GM23338 (cell line): ENCODE data around the gene HABP4. TPM values are rescaled to one million over a fixed set of nuclear protein-coding genes. Genes with fewer than 3 reads are reported as not detected.

Experiments
- ATAC-seq: fragments of 200-7000 bp; cut with Tn5 transposase; 3 replicates; pipeline ENCODE4 v1.9.1; 2020
- DNase-seq: peaks from one replicate; pipeline ENCODE4 v3.0.0-alpha.2; 2015; ENCODE audit warnings: low spot score
- H2AFZ ChIP-seq: fragments of 200-600 bp; sonication (generic); 2 replicates; pipeline ENCODE4 v1.8.0; 2016; ENCODE audit warnings: antibody characterized with exemption, mild to moderate bottlenecking, moderate library complexity
- H3F3A ChIP-seq: fragments of 200-600 bp; sonication (generic); replicated peaks from 2 replicates; pipeline ENCODE4 v1.8.0; 2017; ENCODE audit warnings: antibody characterized with exemption, mixed run types, low read depth
- H3K27ac ChIP-seq: fragments of 200-600 bp; sonication (generic); 2 replicates; pipeline ENCODE4 v1.6.1; 2016; ENCODE audit warnings: low read depth
- H3K27me3 ChIP-seq: fragments of 200-600 bp; sonication (generic); 2 replicates; pipeline ENCODE4 v1.8.0; 2016; ENCODE audit warnings: mild to moderate bottlenecking, mixed run types, moderate library complexity; ENCODE audit not compliant: insufficient read depth
- H3K36me3 ChIP-seq: fragments of 200-600 bp; sonication (generic); 2 replicates; pipeline ENCODE4 v1.8.0; 2016; ENCODE audit warnings: mild to moderate bottlenecking; ENCODE audit not compliant: insufficient read depth
- H3K4me1 ChIP-seq: fragments of 200-600 bp; sonication (generic); 2 replicates; pipeline ENCODE4 v1.8.0; 2016; ENCODE audit warnings: mild to moderate bottlenecking, moderate library complexity; ENCODE audit not compliant: insufficient read depth
- H3K4me2 ChIP-seq: fragments of 200-600 bp; sonication (generic); 2 replicates; pipeline ENCODE4 v1.7.1; 2017; ENCODE audit warnings: mixed run types
- H3K4me3 ChIP-seq: fragments of 200-600 bp; sonication (generic); 2 replicates; pipeline ENCODE4 v1.6.1; 2016; ENCODE audit warnings: mixed run types
- H3K79me2 ChIP-seq: fragments of 200-600 bp; sonication (generic); replicated peaks from 2 replicates; pipeline ENCODE4 v1.8.0; 2017; ENCODE audit warnings: mild to moderate bottlenecking; ENCODE audit not compliant: insufficient read depth
- H3K9me2 ChIP-seq: fragments of 200-600 bp; sonication (generic); 2 replicates; pipeline ENCODE4 v1.8.0; 2017; ENCODE audit not compliant: insufficient read depth
- H4K20me1 ChIP-seq: fragments of 200-600 bp; sonication (generic); replicated peaks from 2 replicates; pipeline ENCODE4 v1.8.0; 2017; ENCODE audit warnings: mild to moderate bottlenecking; ENCODE audit not compliant: insufficient read depth
- H3K27ac Mint-ChIP-seq: 2 replicates; pipeline ENCODE4 v1.8.0; 2020; ENCODE audit warnings: inconsistent platforms, mild to moderate bottlenecking, moderate library complexity, mixed read lengths
- H3K27me3 Mint-ChIP-seq: 3 replicates; pipeline ENCODE4 v1.8.0; 2022; ENCODE audit warnings: low read depth, mild to moderate bottlenecking, moderate library complexity, mixed read lengths, inconsistent platforms; ENCODE audit not compliant: insufficient read depth, poor library complexity
- H3K36me3 Mint-ChIP-seq: 3 replicates; pipeline ENCODE4 v1.8.0; 2021; ENCODE audit warnings: low read depth, mild to moderate bottlenecking, inconsistent platforms, moderate library complexity, mixed read lengths
- H3K4me1 Mint-ChIP-seq: 3 replicates; pipeline ENCODE4 v1.8.0; 2020; ENCODE audit warnings: mild to moderate bottlenecking, inconsistent platforms, mixed read lengths
- H3K4me3 Mint-ChIP-seq: 3 replicates; pipeline ENCODE4 v1.8.0; 2021; ENCODE audit warnings: moderate library complexity, mild to moderate bottlenecking, inconsistent platforms, mixed read lengths
- H3K9me3 Mint-ChIP-seq: 3 replicates; pipeline ENCODE4 v1.8.0; 2020; ENCODE audit warnings: moderate library complexity, mild to moderate bottlenecking, inconsistent platforms, mixed read lengths
- CREB1 ChIP-seq: fragments of 250-450 bp; sonication (Bioruptor Pico); IDR thresholded peaks from 2 replicates; pipeline ENCODE4 v1.5.0; 2020; ENCODE audit warnings: low read depth, mild to moderate bottlenecking, moderate library complexity
- CTCF ChIP-seq, 2 experiments: fragments of 200-600 bp in 1 of 2; sonication (generic) in 1 of 2; conservative IDR thresholded peaks; 2 replicates each; pipeline versions ENCODE4 v1.5.1 to v1.6.1; 2016 to 2017; ENCODE audit warnings: antibody characterized with exemption in 2 of 2, low read depth in 2 of 2, mild to moderate bottlenecking in 2 of 2, moderate library complexity in 1 of 2
- ETS1 ChIP-seq: IDR thresholded peaks from 2 replicates; pipeline ENCODE4 v1.6.1; 2016; ENCODE audit warnings: antibody characterized with exemption
- EZH2 ChIP-seq: fragments of 200-600 bp; sonication (generic); IDR thresholded peaks from one replicate; pipeline ENCODE4 v1.8.0; 2017; ENCODE audit warnings: antibody characterized with exemption, mild to moderate bottlenecking, low read depth; ENCODE audit not compliant: unreplicated experiment
- EZH2phosphoT487 ChIP-seq: fragments of 200-600 bp; sonication (generic); IDR thresholded peaks from one replicate; pipeline ENCODE4 v1.8.1; 2018; ENCODE audit warnings: antibody characterized with exemption; ENCODE audit not compliant: unreplicated experiment
- JUNB ChIP-seq: IDR thresholded peaks from one replicate; pipeline ENCODE4 v1.6.1; 2016; ENCODE audit warnings: antibody characterized with exemption; ENCODE audit not compliant: unreplicated experiment
- NANOG ChIP-seq: IDR thresholded peaks from 2 replicates; pipeline ENCODE4 v1.6.1; 2016; ENCODE audit warnings: antibody characterized with exemption, borderline replicate concordance
- POLR2AphosphoS5 ChIP-seq: IDR thresholded peaks from 2 replicates; pipeline ENCODE4 v1.6.1; 2016; ENCODE audit warnings: antibody characterized with exemption, low read depth
- REST ChIP-seq: IDR thresholded peaks from one replicate; pipeline ENCODE4 v1.6.1; 2018; ENCODE audit warnings: antibody characterized with exemption; ENCODE audit not compliant: unreplicated experiment
- STAT1 ChIP-seq: IDR thresholded peaks from one replicate; pipeline ENCODE4 v1.6.1; 2016; ENCODE audit warnings: antibody characterized with exemption; ENCODE audit not compliant: unreplicated experiment
- ZNF114 ChIP-seq: fragments of 250-450 bp; sonication (Bioruptor Pico); IDR thresholded peaks from 2 replicates; pipeline ENCODE4 v1.5.0; 2020; ENCODE audit warnings: mild to moderate bottlenecking, moderate library complexity
- ZNF331 ChIP-seq: fragments of 250-450 bp; sonication (Bioruptor Pico); IDR thresholded peaks from 2 replicates; pipeline ENCODE4 v1.5.0; 2020; ENCODE audit warnings: low read depth, mild to moderate bottlenecking, moderate library complexity
- ZNF462 ChIP-seq: fragments of 250-450 bp; sonication (Bioruptor Pico); IDR thresholded peaks from 2 replicates; pipeline ENCODE4 v1.5.0; 2020; ENCODE audit warnings: mild to moderate bottlenecking, moderate library complexity
- polyA plus RNA-seq: library from polyadenylated mRNA; unstranded; fragments of >200 nt; fragmentation: Nextera tagmentation; extraction: Ambion mirVana; gene quantifications from 2 replicates; pipeline ENCODE4 v1.2.1, GENCODE V29; 2016
- total RNA-seq: library from RNA; depleted of rRNA; stranded (reverse); fragments of >200 nt; shearing (Covaris generic); gene quantifications from 2 replicates; pipeline ENCODE4 v1.2.3, GENCODE V29; 2014

HABP4 gene
- total and polyA plus RNA-seq, 2 experiments from 2014 or later, result 8.8 to 9.9 TPM

GRCh38 chr9:96523374-96523773 is 73.4 kb downstream of the HABP4 start:
- H3K4me1 Mint-ChIP-seq, result no peaks in the 10 kb centered on the region
- no peaks in the 10 kb centered on the region for H3K79me2 ChIP-seq
- no peaks in the 10 kb centered on the region for H4K20me1 ChIP-seq
- no peaks in the 10 kb centered on the region for H3K27me3 ChIP-seq
- H3F3A ChIP-seq, result no peaks in the 10 kb centered on the region
- H3K4me2 ChIP-seq, result no peak overlapping the region
- H3K4me1 ChIP-seq, result no peaks in the 10 kb centered on the region
- no peak for ATAC-seq
- no peak for TF ChIP-seq ZNF331 (CRISPR knock-in tag)
- TF ChIP-seq STAT1, result no peak
- no peak for TF ChIP-seq CTCF (conservative IDR thresholded peaks at IDR 0.05; ENCODE audit: low read depth in 2 of 2)
- no peak for TF ChIP-seq NANOG
- TF ChIP-seq EZH2phosphoT487, result no peak
- no peak for TF ChIP-seq REST
- TF ChIP-seq POLR2AphosphoS5, result no peak
- TF ChIP-seq JUNB, result no peak
- TF ChIP-seq ETS1, result no peak
- TF ChIP-seq ZNF462 (CRISPR knock-in tag), result no peak
- no peak for TF ChIP-seq ZNF114 (CRISPR knock-in tag)
- no peak for TF ChIP-seq CREB1 (CRISPR knock-in tag)
- TF ChIP-seq EZH2, result no peak
- H3K4me3 Mint-ChIP-seq, result no peak overlapping the region
- no peak overlapping the region for H3K4me3 ChIP-seq
- H2AFZ ChIP-seq, result no peak overlapping the region
- DNase-seq, result no peak
- peaks cover 5% of the 10 kb centered on the region for H3K27me3 Mint-ChIP-seq
- H3K27ac ChIP-seq, result no peak overlapping the region
- H3K9me2 ChIP-seq, result no peaks in the 10 kb centered on the region
- H3K36me3 ChIP-seq, result peaks cover 4% of the 10 kb centered on the region; the same call in 1 of the 2 replicates
- 0 out of 2 replicates have a peak overlapping the region, but pooled peaks have one; percentile 2 for H3K27ac Mint-ChIP-seq
- H3K36me3 Mint-ChIP-seq, result peaks cover 70% of the 10 kb centered on the region
- no peaks in the 10 kb centered on the region for H3K9me3 Mint-ChIP-seq
